H9 (cell line): ENCODE data around the gene FBXO27. TPM values are rescaled to one million over a fixed set of nuclear protein-coding genes. Genes with fewer than 3 reads are reported as not detected.

ENCODE experiments used
- DNase-seq: peaks from one replicate; pipeline ENCODE4 v3.0.0-alpha.2; 2017
- H2AFZ ChIP-seq: one replicate; pipeline ENCODE4 v1.6.1; 2013; ENCODE audit warnings: mild to moderate bottlenecking, low read length, control low read depth, moderate library complexity
- H2AK5ac ChIP-seq: 2 replicates; pipeline ENCODE4 v1.6.1; 2013; ENCODE audit warnings: low read length, control low read depth, mixed read lengths; ENCODE audit not compliant: insufficient read length
- H2BK120ac ChIP-seq: one replicate; pipeline ENCODE4 v1.6.1; 2013; ENCODE audit warnings: low read depth, mild to moderate bottlenecking, low read length, control low read depth, inconsistent platforms; ENCODE audit not compliant: poor library complexity, severe bottlenecking
- H2BK12ac ChIP-seq: 2 replicates; pipeline ENCODE4 v1.6.1; 2013; ENCODE audit warnings: low read length, control low read depth, mixed read lengths, low read depth; ENCODE audit not compliant: insufficient read length
- H2BK15ac ChIP-seq: 2 replicates; pipeline ENCODE4 v1.6.1; 2013; ENCODE audit warnings: low read depth, low read length, control low read depth
- H2BK20ac ChIP-seq: one replicate; pipeline ENCODE4 v1.6.1; 2013; ENCODE audit warnings: low read depth, mild to moderate bottlenecking, low read length, control low read depth, inconsistent platforms; ENCODE audit not compliant: poor library complexity, severe bottlenecking
- H2BK5ac ChIP-seq: 2 replicates; pipeline ENCODE4 v1.6.1; 2013; ENCODE audit warnings: low read length, control low read depth, mixed read lengths; ENCODE audit not compliant: insufficient read length
- H3K14ac ChIP-seq: 2 replicates; pipeline ENCODE4 v1.6.1; 2013; ENCODE audit warnings: low read length, control low read depth; ENCODE audit not compliant: insufficient read depth
- H3K18ac ChIP-seq: 2 replicates; pipeline ENCODE4 v1.6.1; 2013; ENCODE audit warnings: low read depth, mild to moderate bottlenecking, mixed read lengths, low read length, control low read depth; ENCODE audit not compliant: insufficient read length
- H3K23ac ChIP-seq: 2 replicates; pipeline ENCODE4 v1.6.1; 2013; ENCODE audit warnings: low read length, control low read depth, mixed read lengths, low read depth; ENCODE audit not compliant: insufficient read length
- H3K23me2 ChIP-seq: 2 replicates; pipeline ENCODE4 v1.6.1; 2013; ENCODE audit warnings: low read depth, mild to moderate bottlenecking, mixed read lengths, low read length, control low read depth; ENCODE audit not compliant: insufficient read length, poor library complexity, severe bottlenecking
- H3K27ac ChIP-seq: 2 replicates; pipeline ENCODE4 v1.5.1; 2013; ENCODE audit warnings: low read length, control low read depth, mixed read lengths, low read depth; ENCODE audit not compliant: insufficient read length
- H3K27me3 ChIP-seq: 2 replicates; pipeline ENCODE4 v1.6.1; 2013; ENCODE audit warnings: low read length, control low read depth, inconsistent platforms; ENCODE audit not compliant: insufficient read depth
- H3K4ac ChIP-seq: 2 replicates; pipeline ENCODE4 v1.6.1; 2013; ENCODE audit warnings: low read depth, mild to moderate bottlenecking, control low read depth, inconsistent platforms, low read length, moderate library complexity
- H3K4me1 ChIP-seq: 2 replicates; pipeline ENCODE4 v1.6.1; 2013; ENCODE audit warnings: low read length, control low read depth, inconsistent platforms; ENCODE audit not compliant: insufficient read depth
- H3K4me2 ChIP-seq: 2 replicates; pipeline ENCODE4 v1.6.1; 2013; ENCODE audit warnings: low read length, control low read depth, mixed read lengths; ENCODE audit not compliant: insufficient read length, insufficient read depth
- H3K56ac ChIP-seq: 2 replicates; pipeline ENCODE4 v1.6.1; 2013; ENCODE audit warnings: low read depth, mild to moderate bottlenecking, mixed read lengths, low read length, control low read depth; ENCODE audit not compliant: insufficient read length
- H3K79me1 ChIP-seq: 2 replicates; pipeline ENCODE4 v1.6.1; 2013; ENCODE audit warnings: low read depth, mild to moderate bottlenecking, moderate library complexity, low read length, control low read depth, inconsistent platforms; ENCODE audit not compliant: insufficient read depth, poor library complexity, severe bottlenecking
- H3K79me2 ChIP-seq: 2 replicates; pipeline ENCODE4 v1.6.1; 2013; ENCODE audit warnings: low read length, control low read depth, inconsistent platforms; ENCODE audit not compliant: insufficient read depth
- H3K9ac ChIP-seq: 2 replicates; pipeline ENCODE4 v1.6.1; 2013; ENCODE audit warnings: low read length, control low read depth, mixed read lengths; ENCODE audit not compliant: insufficient read length; ENCODE audit errors: extremely low read depth
- H3K9me3 ChIP-seq: one replicate; pipeline ENCODE4 v1.6.1; 2013; ENCODE audit warnings: low read depth, low read length, inconsistent platforms; ENCODE audit not compliant: control insufficient read depth
- H3T11ph ChIP-seq: one replicate; pipeline ENCODE4 v1.6.1; 2013; ENCODE audit warnings: mild to moderate bottlenecking, low read length, control low read depth, inconsistent platforms
- H4K20me1 ChIP-seq: one replicate; pipeline ENCODE4 v1.6.1; 2013; ENCODE audit not compliant: control insufficient read depth, insufficient read length, insufficient read depth
- H4K5ac ChIP-seq: 2 replicates; pipeline ENCODE4 v1.6.1; 2013; ENCODE audit warnings: low read depth, mild to moderate bottlenecking, mixed read lengths, low read length, control low read depth; ENCODE audit not compliant: insufficient read length
- H4K8ac ChIP-seq: replicated peaks from 2 replicates; pipeline ENCODE4 v1.6.1; 2013; ENCODE audit warnings: low read length, control low read depth, mixed read lengths, low read depth; ENCODE audit not compliant: insufficient read length
- H4K91ac ChIP-seq: 2 replicates; pipeline ENCODE4 v1.6.1; 2013; ENCODE audit warnings: low read depth, mild to moderate bottlenecking, moderate library complexity, mixed read lengths, low read length, control low read depth; ENCODE audit not compliant: insufficient read length
- H3K27ac Mint-ChIP-seq, 3 experiments: 2 replicates in 2 of 3; 3 replicates in 1 of 3; pipeline ENCODE4 v1.8.0; 2020 to 2021; ENCODE audit warnings: mixed read lengths in 3 of 3, mild to moderate bottlenecking in 1 of 3, moderate library complexity in 1 of 3
- H3K27me3 Mint-ChIP-seq: 2 replicates; pipeline ENCODE4 v1.8.0; 2021; ENCODE audit warnings: low read depth, mild to moderate bottlenecking, moderate library complexity, mixed read lengths
- H3K36me3 Mint-ChIP-seq, 3 experiments: 2 replicates in 2 of 3; 3 replicates in 1 of 3; pipeline ENCODE4 v1.8.0; 2020 to 2021; ENCODE audit warnings: low read depth in 3 of 3, mixed read lengths in 3 of 3; ENCODE audit not compliant: insufficient read depth in 1 of 3
- H3K4me1 Mint-ChIP-seq, 2 experiments: 2 replicates each; pipeline ENCODE4 v1.8.0; 2020; ENCODE audit warnings: mixed read lengths in 2 of 2
- H3K4me3 Mint-ChIP-seq, 2 experiments: 2 replicates in 1 of 2; 3 replicates in 1 of 2; pipeline ENCODE4 v1.8.0; 2020 to 2021; ENCODE audit warnings: mild to moderate bottlenecking in 2 of 2, mixed read lengths in 2 of 2, moderate library complexity in 1 of 2
- H3K9me3 Mint-ChIP-seq, 2 experiments: 2 replicates in 1 of 2; 3 replicates in 1 of 2; pipeline ENCODE4 v1.8.0; 2020; ENCODE audit warnings: mild to moderate bottlenecking in 2 of 2, mixed read lengths in 2 of 2, moderate library complexity in 1 of 2
- total RNA-seq: library from RNA; stranded (reverse); gene quantifications from 2 replicates; pipeline ENCODE4 v1.2.1, GENCODE V29; 2021
- TF ChIP-seq, protein P1 (sequence below): fragments of 200-600 bp; sonication (generic); conservative IDR thresholded peaks from 3 replicates; pipeline ENCODE4 v1.8.0; 2021; ENCODE audit warnings: antibody characterized with exemption, mild to moderate bottlenecking

Gene FBXO27
- total RNA-seq, 1 experiment from 2014 or later: 14.5 TPM

DNA sequence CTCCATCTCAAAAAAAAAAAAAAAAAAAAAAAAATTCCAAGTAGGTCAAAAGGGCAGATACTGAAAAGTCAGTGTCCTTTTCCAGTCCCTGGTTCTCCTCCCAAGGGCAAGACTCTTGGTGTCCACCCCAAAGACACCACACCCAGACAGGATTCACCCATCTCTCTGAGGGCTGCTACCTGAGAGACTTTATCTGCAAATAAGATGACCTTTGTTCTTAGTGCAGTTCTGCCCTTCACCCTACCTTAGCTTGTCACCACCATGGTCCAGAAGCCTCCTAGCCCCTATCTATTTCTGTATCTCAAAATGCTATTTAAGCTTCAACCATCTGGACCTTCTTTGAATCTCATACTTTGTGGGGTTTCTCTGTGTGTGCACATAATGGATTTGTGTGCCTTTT lies 4.2 kb upstream of the FBXO27 start:
- TF ChIP-seq, protein P1, sequence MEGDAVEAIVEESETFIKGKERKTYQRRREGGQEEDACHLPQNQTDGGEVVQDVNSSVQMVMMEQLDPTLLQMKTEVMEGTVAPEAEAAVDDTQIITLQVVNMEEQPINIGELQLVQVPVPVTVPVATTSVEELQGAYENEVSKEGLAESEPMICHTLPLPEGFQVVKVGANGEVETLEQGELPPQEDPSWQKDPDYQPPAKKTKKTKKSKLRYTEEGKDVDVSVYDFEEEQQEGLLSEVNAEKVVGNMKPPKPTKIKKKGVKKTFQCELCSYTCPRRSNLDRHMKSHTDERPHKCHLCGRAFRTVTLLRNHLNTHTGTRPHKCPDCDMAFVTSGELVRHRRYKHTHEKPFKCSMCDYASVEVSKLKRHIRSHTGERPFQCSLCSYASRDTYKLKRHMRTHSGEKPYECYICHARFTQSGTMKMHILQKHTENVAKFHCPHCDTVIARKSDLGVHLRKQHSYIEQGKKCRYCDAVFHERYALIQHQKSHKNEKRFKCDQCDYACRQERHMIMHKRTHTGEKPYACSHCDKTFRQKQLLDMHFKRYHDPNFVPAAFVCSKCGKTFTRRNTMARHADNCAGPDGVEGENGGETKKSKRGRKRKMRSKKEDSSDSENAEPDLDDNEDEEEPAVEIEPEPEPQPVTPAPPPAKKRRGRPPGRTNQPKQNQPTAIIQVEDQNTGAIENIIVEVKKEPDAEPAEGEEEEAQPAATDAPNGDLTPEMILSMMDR: no peak
- H3K4me1 Mint-ChIP-seq: peaks cover 9 to 15% of the 10 kb centered on the region in 2 experiments
- H3K4me3 Mint-ChIP-seq: no peak overlapping the region

More for the DNA sequence above, 4.2 kb upstream of the FBXO27 start:
- no peaks in the 10 kb centered on the region for H3K27me3 ChIP-seq
- H3K79me1 ChIP-seq: no peaks in the 10 kb centered on the region
- H3K4ac ChIP-seq: no peak overlapping the region
- DNase-seq: no peak
- H3K4me2 ChIP-seq: no peak overlapping the region
- H3K18ac ChIP-seq: no peak overlapping the region
- no peak overlapping the region for H2BK120ac ChIP-seq
- H2BK12ac ChIP-seq: no peak overlapping the region
- no peak overlapping the region for H3K27ac Mint-ChIP-seq
- no peak overlapping the region for H4K8ac ChIP-seq
- H4K20me1 ChIP-seq: no peaks in the 10 kb centered on the region
- H2AK5ac ChIP-seq: no peak overlapping the region
- no peak overlapping the region for H2BK15ac ChIP-seq
- no peak overlapping the region for H3K23ac ChIP-seq
- no peak overlapping the region for H3K9ac ChIP-seq
- peaks cover 0 to 3% (median 0%) of the 10 kb centered on the region in 3 experiments; a peak in 1 of 7 replicates for H3K36me3 Mint-ChIP-seq
- no peak overlapping the region for H4K91ac ChIP-seq
- peaks cover 16% of the 10 kb centered on the region for H3K27me3 Mint-ChIP-seq
- H4K5ac ChIP-seq: no peak overlapping the region
- H3K9me3 ChIP-seq: no peaks in the 10 kb centered on the region
- H2BK5ac ChIP-seq: no peak overlapping the region
- no peaks in the 10 kb centered on the region; the same call in 1 of the 2 replicates for H3K4me1 ChIP-seq
- H3K9me3 Mint-ChIP-seq: peaks cover 3% of the 10 kb centered on the region in 2 experiments; a peak in 4 of 5 replicates
- H3K23me2 ChIP-seq: peaks cover 5% of the 10 kb centered on the region
- H2AFZ ChIP-seq: no peak overlapping the region
- H3K14ac ChIP-seq: no peak overlapping the region
- H3K79me2 ChIP-seq: no peaks in the 10 kb centered on the region
- no peak overlapping the region for H3K27ac ChIP-seq
- H3K56ac ChIP-seq: no peak overlapping the region
- no peak overlapping the region for H2BK20ac ChIP-seq
- H3T11ph ChIP-seq: no peak overlapping the region
